T47D (cell line): ENCODE data around the gene CHST12.
"Not testable (repeated sequence)": the region's sequence is repeated elsewhere in the genome, so short reads cannot be mapped to it uniquely, and the experiment has no call there.

Experiments used
- DNase-seq, 2 experiments: peaks; one replicate each; pipeline versions ENCODE4 v3.0.0 to v3.0.0-alpha.2; 2011 to 2012; ENCODE audit warnings: low read depth in 1 of 2, low spot score in 1 of 2
- JUND ChIP-seq: IDR thresholded peaks from 2 replicates; pipeline ENCODE4 v1.6.1; 2012; ENCODE audit warnings: low read depth
- in situ Hi-C: cut with HindIII; loops from 2 replicates; pipeline ENCODE4 v1.10.0; 2016; ENCODE audit warnings: low sequenced_read_pairs, low pct_unique_long_range_greater_than_20kb

CHST12 gene

GRCh38 chr7:2451171-2452073, 48.0 kb downstream of the CHST12 start:
- no peak for TF ChIP-seq JUND
- in situ Hi-C loops, result no loop called here

DNA sequence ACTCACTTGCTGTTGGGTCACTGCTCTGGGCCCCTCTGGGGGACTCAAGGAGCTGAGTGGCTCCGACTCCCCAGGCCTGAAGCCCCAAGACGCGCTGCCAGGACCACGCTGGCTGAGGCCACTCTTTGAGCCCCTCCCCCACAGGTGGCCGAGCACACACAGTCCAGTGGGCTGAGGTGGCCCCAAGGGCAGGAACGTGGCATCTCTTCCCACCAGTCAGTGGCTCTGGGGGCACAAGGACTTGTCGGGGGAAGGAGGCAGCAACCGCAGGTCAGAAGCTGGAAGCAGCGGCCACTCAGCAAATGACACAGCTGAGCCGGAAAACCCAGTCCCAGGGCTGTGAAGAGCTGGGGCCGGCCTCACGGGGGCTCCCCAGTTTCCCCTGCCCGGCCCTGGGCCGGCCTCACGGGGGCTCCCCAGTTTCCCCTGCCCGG, 48.7 kb downstream of the CHST12 start:
- no peak for DNase-seq
- no peak for TF ChIP-seq JUND
- in situ Hi-C loops, result no loop called here

More at GRCh38 chr7:2451171-2452073, 48.0 kb downstream of the CHST12 start:
- peak; percentile 84 to 90 for DNase-seq

DNA sequence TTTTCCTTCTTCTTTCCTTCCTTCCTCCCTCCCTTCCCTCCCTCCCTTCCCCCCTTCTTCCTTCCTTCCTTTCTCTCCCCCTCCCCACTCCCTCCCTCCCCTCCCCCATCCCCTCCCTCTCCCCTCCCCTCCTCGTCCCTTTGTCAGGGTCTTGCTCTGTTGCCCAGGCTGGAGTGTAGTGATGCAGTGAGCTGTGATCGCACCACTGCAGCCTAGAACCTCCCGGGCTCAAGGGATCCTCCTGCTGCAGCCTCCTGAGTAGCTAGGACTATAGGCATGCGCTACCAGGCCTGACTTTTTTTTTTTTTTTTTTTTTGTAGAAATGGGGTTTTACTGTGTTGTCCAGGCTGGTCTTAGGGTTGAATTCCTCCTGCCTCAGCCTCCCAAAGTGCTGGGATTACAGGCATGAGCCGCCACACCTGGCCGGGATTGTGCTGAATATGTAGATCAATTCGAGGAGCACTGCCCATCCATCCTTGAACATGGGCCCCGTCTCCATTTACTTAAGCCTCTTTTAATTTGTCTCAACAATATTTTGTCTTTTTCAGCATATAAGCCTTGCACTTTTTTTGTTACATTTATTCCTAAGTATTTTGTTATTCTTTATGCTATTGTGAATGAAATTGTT, 49.3 kb downstream of the CHST12 start:
- no peak for DNase-seq
- TF ChIP-seq JUND, result no peak
- in situ Hi-C loops, result no loop called here

GRCh38 chr7:2453849-2454248, 50.4 kb downstream of the CHST12 start:
- DNase-seq, in situ Hi-C loops: not testable (repeated sequence)

GRCh38 chr7:2459674-2460073, 56.3 kb downstream of the CHST12 start:
- no peak for DNase-seq
- in situ Hi-C loops, result no loop called here
- no peak for TF ChIP-seq JUND

GRCh38 chr7:2460188-2460587, 56.8 kb downstream of the CHST12 start:
- DNase-seq, result no peak
- TF ChIP-seq JUND, result no peak
- in situ Hi-C loops, result no loop called here

DNA sequence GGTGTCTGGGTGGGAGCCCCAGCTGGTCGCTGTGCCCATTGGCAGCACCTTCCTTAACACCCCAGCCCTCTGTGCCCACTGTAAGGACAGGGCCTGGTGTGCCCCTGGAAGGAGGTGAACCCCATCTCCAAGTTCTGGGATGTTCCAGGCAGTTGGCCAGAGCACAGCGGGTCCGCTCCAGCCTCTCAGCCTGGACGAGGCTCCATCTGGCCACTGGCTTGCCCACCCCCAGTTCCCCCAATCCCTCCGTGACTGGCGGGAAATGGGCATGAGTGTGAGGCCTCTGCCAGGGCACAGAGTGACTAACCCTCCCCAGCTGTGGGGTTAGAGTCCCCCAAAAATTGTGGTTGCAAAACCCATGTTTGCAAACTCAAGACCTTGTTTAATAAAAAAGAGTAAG, 57.2 kb downstream of the CHST12 start:
- DNase-seq, result no peak
- in situ Hi-C loops, result no loop called here
- TF ChIP-seq JUND, result no peak

GRCh38 chr7:2461268-2462026, 58.0 kb downstream of the CHST12 start:
- in situ Hi-C loops, result no loop called here
- no peak for DNase-seq
- TF ChIP-seq JUND, result no peak

GRCh38 chr7:2462731-2463130, 59.3 kb downstream of the CHST12 start:
- in situ Hi-C loops, result no loop called here
- TF ChIP-seq JUND, result no peak
- no peak for DNase-seq

GRCh38 chr7:2465928-2466327, 62.5 kb downstream of the CHST12 start:
- in situ Hi-C loops, result no loop called here
- no peak for DNase-seq
- no peak for TF ChIP-seq JUND

- no peak for DNase-seq
- in situ Hi-C loops, result no loop called here
- no peak for TF ChIP-seq JUND
Measured at GRCh38 chr7:2466675-2467074, 63.3 kb downstream of the CHST12 start.

DNA sequence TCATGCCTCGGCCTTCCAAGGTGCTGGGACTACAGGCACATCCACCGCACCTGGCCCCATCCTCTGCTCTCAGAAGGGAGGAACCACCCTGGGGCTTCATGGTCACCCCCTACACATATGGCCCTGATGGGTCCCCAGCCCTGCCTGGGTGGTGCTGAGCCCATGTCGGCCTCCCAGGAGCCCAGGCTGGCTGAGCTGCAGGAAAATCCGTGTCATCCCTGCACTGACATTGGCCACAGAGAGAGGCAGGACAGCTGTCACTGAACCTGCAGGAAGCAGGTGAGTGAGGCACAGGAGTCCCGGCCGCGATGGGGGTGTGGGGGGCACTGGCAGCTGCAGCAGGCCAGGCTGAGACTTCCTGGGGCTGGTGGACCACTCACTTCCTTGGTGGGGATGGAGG, 64.8 kb downstream of the CHST12 start:
- in situ Hi-C loops, result no loop called here
- TF ChIP-seq JUND, result no peak

GRCh38 chr7:2469460-2470203, 66.2 kb downstream of the CHST12 start:
- in situ Hi-C loops, DNase-seq: not testable (repeated sequence)

More for the DNA sequence above, 64.8 kb downstream of the CHST12 start:
- DNase-seq, result no peak
